GM23248 (cell line): ENCODE results near the gene BARHL1.

Experiments
- EZH2 ChIP-seq: fragments of 200-600 bp; sonication (generic); IDR thresholded peaks from 2 replicates; pipeline ENCODE4 v1.6.1; 2018; ENCODE audit warnings: antibody characterized with exemption, mild to moderate bottlenecking; ENCODE audit not compliant: insufficient read depth, poor library complexity, severe bottlenecking
- EZH2phosphoT487 ChIP-seq: fragments of 200-600 bp; sonication (generic); IDR thresholded peaks from 2 replicates; pipeline ENCODE4 v1.6.1; 2018; ENCODE audit warnings: antibody characterized with exemption, moderate library complexity, mild to moderate bottlenecking, low read depth; ENCODE audit not compliant: insufficient read depth

GRCh38 chr9:132596200-132596599 is 13.8 kb downstream of the BARHL1 start:
- TF ChIP-seq EZH2phosphoT487 (no peak), EZH2 (no peak)
